Activated CD8-positive, alpha-beta memory T cell treated with anti-CD3 and anti-CD28 coated beads, Interleukin-2, amount 50 U/mL, for 1 hour (primary cell): ENCODE measurements around the gene AMY1B.
"Not testable (repeated sequence)": the region's sequence is repeated elsewhere in the genome, so short reads cannot be mapped to it uniquely, and the experiment has no call there.

Source experiments
- DNase-seq: peaks from one replicate; pipeline ENCODE4 v3.0.0-alpha.2; 2020; ENCODE audit errors: extremely low read depth

Gene AMY1B

GRCh38 chr1:103696110-103696509 lies at the start of gene AMY1B:
AMY1B (minus strand) TSS chr1:103696210; CDS start chr1:103695639, 571 bp downstream.
- DNase-seq, result not testable (repeated sequence)

GRCh38 chr1:103745040-103745439 lies 49.0 kb upstream of the AMY1B start:
- not testable (repeated sequence) for DNase-seq

DNA sequence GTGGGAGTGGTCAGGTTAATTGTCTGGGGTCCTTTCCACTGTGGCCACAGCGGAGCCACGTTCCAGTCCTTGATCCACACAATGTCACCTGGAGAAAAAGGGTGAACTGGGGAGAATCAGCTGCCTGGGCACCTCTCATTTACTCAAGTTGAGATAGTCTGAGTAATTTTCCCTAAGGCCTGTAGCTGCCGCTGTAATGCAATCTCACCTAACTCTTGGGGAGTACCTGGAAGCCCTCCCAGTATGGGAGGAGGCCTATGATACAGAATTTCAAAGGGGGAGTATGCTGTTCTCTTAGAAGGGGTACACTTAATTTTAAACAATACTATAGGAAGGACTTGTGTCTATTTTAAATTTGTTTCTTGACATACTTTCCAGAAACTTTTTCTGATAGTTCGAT lies 48.4 kb upstream of the AMY1B start:
- not testable (repeated sequence) for DNase-seq

GRCh38 chr1:103738031-103738430 lies 42.0 kb upstream of the AMY1B start:
- DNase-seq, result not testable (repeated sequence)

DNA sequence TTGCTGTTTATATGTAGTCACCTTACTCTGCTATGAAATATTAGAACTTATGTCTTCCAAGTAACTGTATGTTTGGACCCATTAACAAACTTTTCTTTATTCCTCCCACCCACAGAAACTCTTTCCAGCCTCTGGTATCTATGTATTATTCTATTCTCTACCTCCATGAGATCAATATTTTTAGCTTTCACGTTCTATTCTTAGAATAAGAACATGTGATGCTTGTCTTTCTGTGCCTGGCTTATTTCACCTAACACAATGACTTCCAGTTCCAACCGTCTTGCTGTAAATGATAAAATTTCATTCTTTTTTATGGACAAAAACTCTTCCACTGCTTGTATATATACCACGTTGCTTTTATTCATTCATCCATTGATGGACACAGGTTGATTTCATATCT lies 39.3 kb upstream of the AMY1B start:
- DNase-seq, result not testable (repeated sequence)

- not testable (repeated sequence) for DNase-seq
Observed at GRCh38 chr1:103721473-103721872, 25.5 kb upstream of the AMY1B start.

DNA sequence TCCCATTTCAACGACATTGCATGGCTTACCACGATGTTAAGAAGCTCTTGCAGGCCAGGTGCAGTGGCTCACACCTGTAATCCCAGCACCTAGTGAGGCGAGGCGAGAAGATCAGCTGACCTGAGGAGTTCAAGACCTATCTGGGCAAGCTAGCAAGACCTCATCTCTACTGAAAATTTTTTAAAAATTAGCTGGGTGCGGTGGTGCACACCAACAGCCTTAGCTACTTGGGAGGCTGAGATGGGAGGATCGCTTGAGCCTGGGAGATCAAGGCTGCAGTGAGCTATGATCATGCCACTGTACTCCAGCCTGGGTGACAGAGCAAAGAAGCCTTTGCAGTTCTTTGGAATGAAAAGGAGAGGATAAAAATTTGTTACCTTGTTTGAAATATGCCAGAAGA lies 21.4 kb upstream of the AMY1B start:
- DNase-seq, result not testable (repeated sequence)

DNA sequence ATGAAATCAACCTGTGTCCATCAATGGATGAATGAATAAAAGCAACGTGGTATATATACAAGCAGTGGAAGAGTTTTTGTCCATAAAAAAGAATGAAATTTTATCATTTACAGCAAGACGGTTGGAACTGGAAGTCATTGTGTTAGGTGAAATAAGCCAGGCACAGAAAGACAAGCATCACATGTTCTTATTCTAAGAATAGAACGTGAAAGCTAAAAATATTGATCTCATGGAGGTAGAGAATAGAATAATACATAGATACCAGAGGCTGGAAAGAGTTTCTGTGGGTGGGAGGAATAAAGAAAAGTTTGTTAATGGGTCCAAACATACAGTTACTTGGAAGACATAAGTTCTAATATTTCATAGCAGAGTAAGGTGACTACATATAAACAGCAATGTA lies 14.4 kb upstream of the AMY1B start:
- DNase-seq, result not testable (repeated sequence)

GRCh38 chr1:103707670-103708069 lies 11.7 kb upstream of the AMY1B start:
- not testable (repeated sequence) for DNase-seq

DNA sequence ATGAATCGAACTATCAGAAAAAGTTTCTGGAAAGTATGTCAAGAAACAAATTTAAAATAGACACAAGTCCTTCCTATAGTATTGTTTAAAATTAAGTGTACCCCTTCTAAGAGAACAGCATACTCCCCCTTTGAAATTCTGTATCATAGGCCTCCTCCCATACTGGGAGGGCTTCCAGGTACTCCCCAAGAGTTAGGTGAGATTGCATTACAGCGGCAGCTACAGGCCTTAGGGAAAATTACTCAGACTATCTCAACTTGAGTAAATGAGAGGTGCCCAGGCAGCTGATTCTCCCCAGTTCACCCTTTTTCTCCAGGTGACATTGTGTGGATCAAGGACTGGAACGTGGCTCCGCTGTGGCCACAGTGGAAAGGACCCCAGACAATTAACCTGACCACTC lies 5.2 kb upstream of the AMY1B start:
- not testable (repeated sequence) for DNase-seq

- not testable (repeated sequence) for DNase-seq
Observed at GRCh38 chr1:103700669-103701068, 4.7 kb upstream of the AMY1B start.

DNA sequence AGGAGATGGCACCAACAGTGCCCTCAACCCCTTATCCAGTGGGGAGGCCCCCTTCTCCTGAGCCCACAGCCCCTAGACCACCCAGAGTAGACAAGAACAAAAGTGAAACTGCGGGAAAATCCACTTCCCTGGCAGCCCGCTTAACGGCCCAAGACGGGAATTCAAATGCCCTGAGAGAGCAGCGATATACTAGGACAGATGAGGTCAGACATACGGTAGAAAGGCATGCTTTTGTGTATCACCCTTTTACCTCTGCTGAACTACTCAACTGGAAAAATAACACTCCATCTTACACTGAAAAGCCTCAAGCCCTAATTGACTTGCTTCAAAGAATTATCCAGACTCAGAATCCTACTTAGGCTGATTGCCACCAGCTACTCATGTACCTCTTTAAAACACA lies 1.4 kb upstream of the AMY1B start:
- not testable (repeated sequence) for DNase-seq

DNA sequence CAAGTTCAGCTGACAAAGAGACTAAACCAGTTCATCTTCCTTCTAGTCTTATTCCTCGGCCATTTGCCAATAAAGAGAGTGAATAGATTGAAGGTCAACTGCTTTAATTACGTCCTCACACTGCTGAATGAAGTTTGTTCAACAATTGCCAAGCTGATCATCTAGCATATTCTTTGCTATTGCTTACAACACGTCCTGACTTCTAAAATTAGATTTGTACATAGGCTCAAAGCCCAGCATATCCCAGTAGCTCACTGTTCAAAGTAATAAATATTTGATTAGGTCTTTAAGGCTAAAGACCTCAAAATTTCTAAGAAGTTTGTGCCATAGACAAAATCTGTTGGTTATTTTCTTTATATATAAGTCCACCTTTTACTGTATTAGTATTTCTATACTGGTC lies 19.7 kb downstream of the AMY1B start:
- not testable (repeated sequence) for DNase-seq

GRCh38 chr1:103655460-103655859 lies 40.5 kb downstream of the AMY1B start, which contains the start of gene AMY1A:
AMY1A (plus strand) TSS chr1:103655760; CDS start chr1:103656331, 571 bp downstream.
- not testable (repeated sequence) for DNase-seq

- DNase-seq, result not testable (repeated sequence)
Observed at GRCh38 chr1:103654133-103654532, 41.9 kb downstream of the AMY1B start.

DNA sequence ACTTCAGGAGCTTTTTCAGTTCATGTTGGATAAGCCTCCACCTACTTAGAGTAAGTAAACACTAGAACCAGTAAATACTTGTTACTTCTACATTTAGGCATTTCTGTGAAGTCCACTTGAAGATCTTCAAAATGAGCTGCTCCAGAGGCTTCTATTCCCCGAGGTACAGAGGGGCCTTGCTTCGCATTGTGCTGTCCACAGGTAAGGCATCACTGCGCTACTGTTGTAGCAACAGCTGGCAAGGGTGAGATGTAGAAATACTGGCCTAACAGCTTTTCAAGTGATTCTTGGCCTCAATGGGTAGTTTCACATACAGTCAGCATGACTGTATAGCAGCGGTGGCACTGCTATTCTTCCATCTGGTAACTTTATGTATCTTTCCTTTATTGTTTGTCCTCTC lies 45.1 kb downstream of the AMY1B start:
- DNase-seq, result not testable (repeated sequence)

- DNase-seq, result not testable (repeated sequence)
Observed at GRCh38 chr1:103650305-103650704, 45.7 kb downstream of the AMY1B start.

GRCh38 chr1:103643908-103644307 lies 52.1 kb downstream of the AMY1B start:
- DNase-seq, result not testable (repeated sequence)

DNA sequence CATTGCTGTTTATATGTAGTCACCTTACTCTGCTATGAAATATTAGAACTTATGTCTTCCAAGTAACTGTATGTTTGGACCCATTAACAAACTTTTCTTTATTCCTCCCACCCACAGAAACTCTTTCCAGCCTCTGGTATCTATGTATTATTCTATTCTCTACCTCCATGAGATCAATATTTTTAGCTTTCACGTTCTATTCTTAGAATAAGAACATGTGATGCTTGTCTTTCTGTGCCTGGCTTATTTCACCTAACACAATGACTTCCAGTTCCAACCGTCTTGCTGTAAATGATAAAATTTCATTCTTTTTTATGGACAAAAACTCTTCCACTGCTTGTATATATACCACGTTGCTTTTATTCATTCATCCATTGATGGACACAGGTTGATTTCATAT lies 54.8 kb downstream of the AMY1B start:
- DNase-seq, result not testable (repeated sequence)
